ENCODE measurements around the gene FCMR. TPM values are rescaled to one million over a fixed set of nuclear protein-coding genes. Genes with fewer than 3 reads are reported as not detected.
"Not testable (repeated sequence)": the region's sequence is repeated elsewhere in the genome, so short reads cannot be mapped to it uniquely, and the experiment has no call there.

The FCMR gene
- polyA plus RNA-seq, 3 donors = 5.1 to 5.7 (median 5.2) TPM

DNA sequence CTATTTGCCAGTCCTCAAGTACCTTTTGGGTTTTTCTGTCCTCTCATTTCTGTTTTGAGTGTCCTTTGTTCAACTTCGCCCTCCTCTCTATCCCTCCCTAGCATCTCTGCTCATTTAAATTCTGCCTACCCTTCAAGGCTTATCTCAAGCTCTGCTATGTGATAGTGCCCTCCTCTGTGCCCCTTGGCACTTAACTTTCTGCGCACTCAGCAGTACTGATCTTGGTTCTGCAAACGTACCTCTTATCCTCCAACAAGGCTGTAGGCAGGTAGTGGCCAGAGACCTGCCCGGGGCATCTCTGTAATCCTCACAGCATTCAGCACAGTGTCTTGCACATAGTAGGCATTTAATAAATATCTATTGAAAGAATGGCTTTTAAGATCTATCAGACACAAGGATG lies 61.6 kb downstream of the FCMR start:
- H3K27ac ChIP-seq (ENCODE audit: low read depth, low read length) = no peak overlapping the region
- WGBS, 3 donors = 79 to 90% (median 86%) methylated on average over 4 of the region's 4 CpGs

DNA sequence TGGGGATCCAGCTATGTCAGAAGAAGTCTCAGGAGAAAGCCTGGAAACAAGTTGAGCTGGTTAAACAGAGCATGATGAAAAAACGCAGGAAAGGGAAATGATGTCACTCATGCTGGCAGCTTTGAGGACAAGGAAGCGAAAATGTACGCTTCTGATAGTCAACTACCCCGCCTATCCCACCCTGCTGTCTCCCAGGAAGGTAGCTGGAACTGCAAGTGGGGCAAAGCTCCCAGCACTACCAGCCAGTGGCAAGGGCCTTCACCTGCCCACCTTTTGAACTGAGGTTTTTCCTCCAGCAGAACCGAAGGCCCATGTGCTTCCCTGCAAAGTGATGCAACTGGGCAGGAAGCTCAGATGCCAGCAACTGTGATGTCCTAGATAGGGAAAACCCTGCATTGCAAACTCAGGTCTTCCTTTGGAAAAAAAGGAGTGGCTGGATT lies 62.6 kb downstream of the FCMR start:
- 44 to 81% (median 52%) methylated on average over 5 of the region's 5 CpGs for WGBS, 3 donors
- H3K27ac ChIP-seq (ENCODE audit: low read depth, low read length) = no peak overlapping the region

DNA sequence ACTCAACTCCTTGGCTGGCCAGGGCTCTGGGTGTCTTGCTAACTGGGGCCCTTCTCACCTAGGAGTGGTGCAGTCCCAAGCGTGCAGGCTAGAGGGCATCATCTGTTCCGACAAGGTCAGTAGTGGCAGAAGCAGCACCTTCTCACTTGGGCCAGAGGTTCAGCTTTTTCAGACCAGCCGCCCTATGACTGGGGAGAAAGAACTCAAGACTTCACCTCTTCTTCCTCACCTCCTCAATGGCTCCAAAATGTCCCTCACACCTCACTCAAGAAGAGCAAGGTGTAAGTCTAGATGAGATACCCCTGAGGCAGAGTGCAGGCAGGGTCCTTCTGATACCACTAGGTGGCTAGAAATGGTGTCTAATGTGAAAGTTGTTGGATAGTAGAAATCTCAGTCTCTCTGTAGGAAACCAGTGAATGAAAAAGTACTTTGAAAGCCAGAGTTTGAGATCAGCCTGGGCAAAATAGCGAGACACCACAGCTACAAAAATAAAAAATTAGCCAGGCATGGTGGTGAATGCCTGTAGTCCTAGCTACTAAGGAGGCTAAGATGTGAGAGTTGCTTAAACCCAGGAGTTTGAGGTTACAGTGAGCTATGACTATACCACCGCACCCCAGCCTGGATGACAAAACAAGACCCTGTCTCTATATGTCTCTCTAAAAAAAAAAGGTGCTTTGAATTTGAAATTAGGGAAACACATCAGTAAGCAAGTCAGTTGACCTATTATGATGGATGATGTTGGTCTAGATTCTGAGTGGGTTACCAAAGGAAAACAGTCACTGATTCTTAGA lies 64.9 kb downstream of the FCMR start:
- H3K27ac ChIP-seq (ENCODE audit: low read depth, low read length) = no peak overlapping the region
- WGBS, 3 donors = 93% methylated on average over 5 of the region's 5 CpGs

DNA sequence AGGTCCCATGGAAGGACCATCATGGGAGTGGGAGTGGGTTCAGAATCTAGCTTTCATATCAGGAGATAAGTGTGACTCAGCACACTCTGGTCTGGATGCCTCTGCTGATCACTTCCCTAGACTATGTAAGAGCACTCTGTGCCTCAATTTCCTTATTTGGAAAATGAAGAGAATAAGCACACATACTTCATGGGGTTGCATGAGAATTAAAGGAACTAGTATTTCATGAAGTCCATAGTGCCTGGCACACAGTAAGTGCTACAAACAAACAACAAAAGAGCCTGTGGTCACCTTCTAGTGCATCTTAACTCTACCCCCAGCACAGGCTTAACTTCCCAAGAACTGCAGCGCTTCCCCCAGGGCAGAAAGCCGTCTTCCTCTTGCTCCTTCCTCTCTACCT lies 65.9 kb downstream of the FCMR start:
- 91 to 98% (median 95%) methylated on average over 2 of the region's 2 CpGs for WGBS, 3 donors
- no peak overlapping the region for H3K27ac ChIP-seq (ENCODE audit: low read depth, low read length)

DNA sequence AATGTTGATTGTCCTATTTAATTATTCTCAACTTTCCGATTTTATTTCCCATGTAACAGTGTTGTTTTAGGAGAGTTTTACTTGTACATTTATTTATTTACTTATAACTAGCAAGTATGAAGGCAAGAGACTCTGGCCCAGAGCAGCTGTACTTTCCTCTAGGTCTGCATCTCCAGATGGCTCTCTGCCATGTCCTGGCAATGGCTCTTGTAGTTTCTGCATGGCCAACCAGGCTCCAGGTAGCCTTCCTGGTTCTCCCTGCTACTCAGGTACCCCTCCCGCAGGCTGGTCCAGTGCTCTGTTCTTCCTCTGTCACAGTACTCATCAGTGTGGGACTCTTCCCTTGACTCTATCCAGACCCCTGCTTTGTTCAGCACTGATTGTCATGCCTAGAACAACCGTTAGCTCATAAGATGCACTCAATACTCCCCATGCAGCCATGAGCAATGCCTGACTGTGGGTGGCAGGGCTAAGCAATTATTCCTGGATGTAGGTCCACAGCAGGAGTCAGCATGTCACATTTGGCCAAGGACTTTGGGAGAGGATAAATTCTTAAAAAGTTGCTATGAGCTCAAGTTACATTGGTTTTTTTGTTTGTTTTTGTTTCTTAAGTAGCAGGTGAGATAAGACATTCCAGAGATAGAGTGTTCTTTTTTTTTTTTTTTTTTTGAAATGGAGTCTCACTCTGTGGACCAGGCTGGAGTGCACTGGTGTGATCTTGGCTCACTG lies 67.2 kb downstream of the FCMR start:
- 78 to 89% (median 79%) methylated on average over 3 of the region's 3 CpGs for WGBS, 3 donors

DNA sequence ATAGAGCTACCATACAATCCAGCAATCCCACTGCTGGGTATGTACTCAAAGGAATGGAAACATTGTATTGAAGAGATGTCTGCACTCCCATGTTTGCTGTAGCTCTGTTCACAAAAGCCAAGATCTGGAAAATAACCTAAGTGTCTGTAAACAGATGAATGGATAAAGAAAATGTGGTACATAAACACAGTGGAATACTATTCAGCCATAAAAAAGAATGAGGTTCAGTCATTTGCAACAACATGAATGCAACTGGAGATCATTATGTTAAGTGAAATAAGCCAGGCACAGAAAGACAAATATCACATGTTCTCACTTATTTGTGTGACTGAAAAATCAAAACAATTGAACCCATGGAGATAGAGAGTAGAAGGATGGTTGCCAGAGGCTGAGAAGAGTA lies 68.0 kb downstream of the FCMR start:
- H3K27ac ChIP-seq (ENCODE audit: low read depth, low read length) = not testable (repeated sequence)

More for the DNA sequence above, 67.2 kb downstream of the FCMR start:
- H3K27ac ChIP-seq (ENCODE audit: low read depth, low read length) = no peak overlapping the region

Other genes with a start within 250 kb of the FCMR start
- 10 to 100 TPM; 24.3 to 69.4 (median 64.1) TPM for gene MAPKAPK2, start 237.0 kb downstream of the FCMR start, polyA plus RNA-seq
- under 1 TPM in 2 of 3 donors, not detected in 1; 0.09 to 0.12 TPM for gene IL19, start 151.2 kb downstream of the FCMR start, polyA plus RNA-seq
- gene IL10, start 149.4 kb downstream of the FCMR start, polyA plus RNA-seq = 10 to 100 TPM in 1 of 3 donors, 1 to 10 TPM in 1, under 1 TPM in 1; 0.77 to 15.1 (median 7.0) TPM
- gene IL20, start 56.3 kb downstream of the FCMR start, polyA plus RNA-seq = 1 to 10 TPM in 1 of 3 donors, under 1 TPM in 1, not detected in 1; 0.67 to 1.7 TPM
- gene IL24, start 24.5 kb downstream of the FCMR start, polyA plus RNA-seq = 1 to 10 TPM in 1 of 3 donors, under 1 TPM in 1, not detected in 1; 0.09 to 7.7 TPM
- 1 to 10 TPM; 1.5 to 3.9 (median 3.5) TPM for gene PIGR, start 24.5 kb upstream of the FCMR start, polyA plus RNA-seq
- under 1 TPM in 1 of 3 donors, not detected in 2; 0.90 TPM for gene FCAMR, start 48.5 kb upstream of the FCMR start, polyA plus RNA-seq
- 1 to 10 TPM in 2 of 3 donors, under 1 TPM in 1; 0.34 to 5.6 (median 2.3) TPM for gene C1orf116, start 110.8 kb upstream of the FCMR start, polyA plus RNA-seq
- gene YOD1, start 129.3 kb upstream of the FCMR start, polyA plus RNA-seq = 1 to 10 TPM; 1.1 to 2.4 (median 1.9) TPM
- 1 to 10 TPM; 3.3 to 5.8 (median 5.2) TPM for gene PFKFB2, start 131.3 kb upstream of the FCMR start, polyA plus RNA-seq
- gene C4BPB, start 166.9 kb upstream of the FCMR start, polyA plus RNA-seq = 1 to 10 TPM in 2 of 3 donors, under 1 TPM in 1; 0.89 to 3.0 (median 1.7) TPM
- gene C4BPA, start 182.3 kb upstream of the FCMR start, polyA plus RNA-seq = 1 to 10 TPM in 1 of 3 donors, under 1 TPM in 2; 0.34 to 1.5 (median 0.82) TPM